H1 (cell line): ENCODE measurements around the gene SH2B2. TPM values are rescaled to one million over a fixed set of nuclear protein-coding genes. Genes with fewer than 3 reads are reported as not detected.

ENCODE experiments used
- CTCF ChIA-PET: fragments of 300-600 bp; sonication (Branson Sonifier 250); formaldehyde crosslinking; loops from one replicate; lab custom pipeline; 2021; ENCODE audit not compliant: partially characterized antibody; lab: Charles Lee
- POLR2A ChIA-PET: fragments of 300-600 bp; sonication (Branson Sonifier 250); formaldehyde crosslinking; loops from one replicate; lab custom pipeline; 2021; ENCODE audit warnings: inconsistent platforms; ENCODE audit not compliant: partially characterized antibody; lab: Charles Lee
- DNase-seq, 2 experiments: peaks; one replicate each; pipeline versions ENCODE4 v3.0.0 to v3.0.0-alpha.2; 2010 to 2022; ENCODE audit warnings: low spot score in 2 of 2, low read depth in 1 of 2, mixed read lengths in 1 of 2
- FAIRE-seq: peaks from 2 replicates; lab custom pipeline; 2011; peaks lifted over from hg19 to GRCh38; lab: Jason Lieb, UNC
- H2AFZ ChIP-seq: 2 replicates; pipeline ENCODE4 v1.8.1; 2012; ENCODE audit warnings: low read length, inconsistent platforms
- H2AK5ac ChIP-seq: 2 replicates; pipeline ENCODE4 v1.6.1; 2013; ENCODE audit warnings: low read depth, low read length
- H2BK120ac ChIP-seq: replicated peaks from 2 replicates; pipeline ENCODE3; 2013; ENCODE audit warnings: low read depth, low read length, inconsistent platforms
- H2BK12ac ChIP-seq: 2 replicates; pipeline ENCODE4 v1.6.1; 2013; ENCODE audit warnings: low read depth, low read length
- H2BK15ac ChIP-seq: 2 replicates; pipeline ENCODE4 v1.6.1; 2013; ENCODE audit warnings: low read length
- H2BK20ac ChIP-seq: 2 replicates; pipeline ENCODE4 v1.6.1; 2013; ENCODE audit warnings: low read length
- H2BK5ac ChIP-seq: 2 replicates; pipeline ENCODE4 v1.6.1; 2013; ENCODE audit warnings: low read depth, low read length
- H3K14ac ChIP-seq: 2 replicates; pipeline ENCODE4 v1.6.1; 2013; ENCODE audit warnings: inconsistent platforms; ENCODE audit not compliant: insufficient read length
- H3K18ac ChIP-seq: 2 replicates; pipeline ENCODE4 v1.6.1; 2013; ENCODE audit warnings: low read length; ENCODE audit errors: extremely low read depth
- H3K23ac ChIP-seq: 2 replicates; pipeline ENCODE4 v1.6.1; 2013; ENCODE audit warnings: inconsistent platforms; ENCODE audit not compliant: insufficient read length
- H3K23me2 ChIP-seq: 2 replicates; pipeline ENCODE4 v1.6.1; 2013; ENCODE audit warnings: low read depth, low read length
- H3K27ac ChIP-seq: 2 replicates; pipeline ENCODE4 v1.6.1; 2011; ENCODE audit warnings: low read depth, low read length, inconsistent platforms
- H3K27me3 ChIP-seq, 4 experiments: replicated peaks in 1 of 4; 1 replicate in 1 of 4; 2 replicates in 3 of 4; pipeline versions ENCODE4 v1.6.1 to v1.8.1; 2011 to 2013; ENCODE audit warnings: low read length in 3 of 4, mild to moderate bottlenecking in 3 of 4, inconsistent platforms in 2 of 4, mixed read lengths in 2 of 4, moderate library complexity in 1 of 4; ENCODE audit not compliant: control insufficient read depth in 3 of 4, insufficient read depth in 3 of 4; ENCODE audit errors: extremely low read depth in 1 of 4
- H3K36me3 ChIP-seq, 4 experiments: 2 replicates each; pipeline versions ENCODE4 v1.6.1 to v1.8.1; 2011 to 2013; ENCODE audit warnings: mild to moderate bottlenecking in 4 of 4, low read length in 3 of 4, moderate library complexity in 2 of 4, control low read depth in 1 of 4, inconsistent platforms in 1 of 4; ENCODE audit not compliant: insufficient read depth in 4 of 4, control insufficient read depth in 2 of 4
- H3K4ac ChIP-seq: replicated peaks from 2 replicates; pipeline ENCODE3; 2013; ENCODE audit warnings: low read length, low read depth, mixed read lengths, inconsistent platforms; ENCODE audit not compliant: insufficient read length
- H3K4me1 ChIP-seq, 4 experiments: replicated peaks in 1 of 4; 1 replicate in 1 of 4; 2 replicates in 3 of 4; pipeline versions ENCODE4 v1.6.1 to v1.8.1; 2011 to 2013; ENCODE audit warnings: low read length in 3 of 4, inconsistent platforms in 2 of 4, mixed read lengths in 1 of 4; ENCODE audit not compliant: insufficient read depth in 4 of 4, control insufficient read depth in 3 of 4
- H3K4me2 ChIP-seq, 2 experiments: 2 replicates each; pipeline versions ENCODE4 v1.6.1 to v1.8.1; 2011 to 2013; ENCODE audit warnings: low read depth in 2 of 2, low read length in 2 of 2, control low read depth in 1 of 2, inconsistent platforms in 1 of 2, mild to moderate bottlenecking in 1 of 2; ENCODE audit not compliant: insufficient read depth in 1 of 2
- H3K4me3 ChIP-seq, 4 experiments: fragments of 200-600, 300-600 bp in 1 of 4; sonication (generic), shearing (Covaris generic), sonication (Bioruptor Twin) in 1 of 4; 2 replicates each; pipeline versions ENCODE4 v1.5.1 to v1.8.1; 2011 to 2016; ENCODE audit warnings: low read length in 4 of 4, low read depth in 3 of 4, control low read depth in 2 of 4, inconsistent platforms in 2 of 4, mild to moderate bottlenecking in 2 of 4, mixed read lengths in 1 of 4, moderate library complexity in 1 of 4; ENCODE audit not compliant: insufficient read depth in 2 of 4; ENCODE audit errors: extremely low read depth in 1 of 4
- H3K56ac ChIP-seq: replicated peaks from 2 replicates; pipeline ENCODE3; 2013; ENCODE audit warnings: low read depth, mild to moderate bottlenecking, mixed read lengths, low read length, inconsistent platforms; ENCODE audit not compliant: insufficient read length
- H3K79me1 ChIP-seq: 2 replicates; pipeline ENCODE4 v1.6.1; 2013; ENCODE audit warnings: low read depth, low read length, control low read depth
- H3K79me2 ChIP-seq, 2 experiments: 2 replicates each; pipeline versions ENCODE4 v1.6.1 to v1.8.1; 2012 to 2013; ENCODE audit warnings: low read length in 2 of 2, mild to moderate bottlenecking in 2 of 2, inconsistent platforms in 1 of 2; ENCODE audit not compliant: insufficient read depth in 2 of 2, control insufficient read depth in 1 of 2
- H3K9ac ChIP-seq, 4 experiments: replicated peaks in 1 of 4; 1 replicate in 1 of 4; 2 replicates in 3 of 4; pipeline versions ENCODE4 v1.6.1 to v1.8.1; 2011 to 2013; ENCODE audit warnings: low read depth in 3 of 4, low read length in 3 of 4, control low read depth in 2 of 4, mild to moderate bottlenecking in 2 of 4, moderate library complexity in 2 of 4, inconsistent platforms in 1 of 4; ENCODE audit errors: extremely low read depth in 1 of 4
- H3K9me3 ChIP-seq, 2 experiments: 2 replicates each; pipeline versions ENCODE4 v1.6.1 to v1.8.1; 2012 to 2013; ENCODE audit warnings: mild to moderate bottlenecking in 2 of 2, moderate library complexity in 2 of 2, control low read depth in 1 of 2, inconsistent platforms in 1 of 2, low read depth in 1 of 2, low read length in 1 of 2, mixed read lengths in 1 of 2; ENCODE audit not compliant: insufficient read depth in 2 of 2
- H4K20me1 ChIP-seq, 2 experiments: replicated peaks in 1 of 2; 2 replicates each; pipeline versions ENCODE3 to v1.8.1; 2011 to 2013; ENCODE audit warnings: inconsistent platforms in 2 of 2, low read length in 2 of 2, mild to moderate bottlenecking in 1 of 2; ENCODE audit not compliant: insufficient read depth in 2 of 2, control insufficient read depth in 1 of 2
- H4K5ac ChIP-seq: 2 replicates; pipeline ENCODE4 v1.6.1; 2013; ENCODE audit warnings: low read length, low read depth, mixed read lengths, inconsistent platforms; ENCODE audit not compliant: insufficient read length
- H4K8ac ChIP-seq: 2 replicates; pipeline ENCODE4 v1.8.0; 2013; ENCODE audit warnings: mild to moderate bottlenecking, moderate library complexity, low read length, inconsistent platforms; ENCODE audit not compliant: insufficient read depth; ENCODE audit errors: extremely low read depth
- H4K91ac ChIP-seq: replicated peaks from 2 replicates; pipeline ENCODE3; 2013; ENCODE audit warnings: low read length, mixed read lengths, inconsistent platforms; ENCODE audit not compliant: insufficient read length
- ATF3 ChIP-seq: IDR thresholded peaks from 2 replicates; pipeline ENCODE4 v1.6.1; 2011; ENCODE audit warnings: low read depth, mild to moderate bottlenecking, low read length; ENCODE audit not compliant: insufficient read depth
- FOSL1 ChIP-seq: IDR thresholded peaks from 2 replicates; pipeline ENCODE4 v1.6.1; 2011; ENCODE audit warnings: mild to moderate bottlenecking, low read depth, low read length, moderate library complexity; ENCODE audit not compliant: insufficient read depth
- GTF2F1 ChIP-seq: IDR thresholded peaks from 2 replicates; pipeline ENCODE4 v1.6.1; 2012; ENCODE audit warnings: low read depth, low read length, improper control_type of control experiment, borderline replicate concordance
- NANOG ChIP-seq: IDR thresholded peaks from 2 replicates; pipeline ENCODE4 v1.6.1; 2011; ENCODE audit warnings: low read length, low read depth, mild to moderate bottlenecking, inconsistent platforms; ENCODE audit not compliant: insufficient read depth, poor library complexity, severe bottlenecking
- NRF1 ChIP-seq: IDR thresholded peaks from 2 replicates; pipeline ENCODE4 v1.6.1; 2011; ENCODE audit warnings: mild to moderate bottlenecking, low read depth, low read length, improper control_type of control experiment
- SP1 ChIP-seq: IDR thresholded peaks from 2 replicates; pipeline ENCODE4 v1.6.1; 2011; ENCODE audit warnings: low read depth, low read length
- TAF1 ChIP-seq: IDR thresholded peaks from 2 replicates; pipeline ENCODE4 v1.6.1; 2011; ENCODE audit warnings: mild to moderate bottlenecking, low read depth, low read length
- TAF7 ChIP-seq: optimal IDR thresholded peaks from 2 replicates; pipeline ENCODE3; 2011; ENCODE audit warnings: low read depth, mild to moderate bottlenecking, inconsistent platforms, low read length, moderate library complexity, borderline replicate concordance
- WGBS, 2 experiments: shearing (Covaris generic) in 1 of 2; methylation state at CpG; one replicate each; pipeline versions ENCODE4 v1.1.6 to v1.1.7; 2013 to 2015; ENCODE audit warnings: low lambda C conversion rate in 2 of 2, mixed read lengths in 2 of 2, inconsistent platforms in 1 of 2, low coverage in 1 of 2, missing lambda C conversion rate in 1 of 2; ENCODE audit not compliant: insufficient replicate concordance in 2 of 2, insufficient coverage in 1 of 2, insufficient read length in 1 of 2; ENCODE audit errors: extremely low coverage in 1 of 2, missing lambda C conversion rate in 1 of 2; 5-methylcytosine and 5-hydroxymethylcytosine counted together
- polyA plus RNA-seq, 7 experiments: library from polyadenylated mRNA; depleted of rRNA in 3 of 7; stranded (reverse) in 5 of 7; unstranded in 2 of 7; fragments of >200 nt in 5 of 7; fragments of 200-250 nt in 2 of 7; gene quantifications; 1 replicate in 5 of 7; 2 replicates in 1 of 7; 4 replicates in 1 of 7; pipeline versions ENCODE4 v1.2.1 to v1.2.3, GENCODE V29; 2011 to 2013; ENCODE audit warnings: missing spikeins in 2 of 7, mixed read lengths in 2 of 7
- total RNA-seq: library from RNA; stranded (reverse); fragmentation: NEBNext Ultra II Directional; extraction: Animal tissue kit (Norgen Biotek cat#: 25700); gene quantifications from 2 replicates; pipeline ENCODE4 v1.2.1, GENCODE V29; 2021

SH2B2 gene
- total and polyA plus RNA-seq, 2 of the 8 experiments (the other 6 are each of a cell fraction or from before 2014, with no cell fraction given) = 11.5 to 18.7 TPM

- Histone ChIP-seq H3K79me1 (no peaks in the 10 kb centered on the region), H3K4me3 (no peak overlapping the region), H2BK120ac (no peak overlapping the region), H3K4me2 (no peak overlapping the region), H2AFZ (no peak overlapping the region), H3K27ac (no peak overlapping the region), H4K5ac (no peak overlapping the region), H3K27me3 (no peaks in the 10 kb centered on the region), H2BK15ac (no peak overlapping the region), H3K9ac (no peak overlapping the region), H4K8ac (no peak overlapping the region), H3K4me1 (peaks cover 0 to 10% (median 0%) of the 10 kb centered on the region in 4 experiments; a peak in 5 of 7 replicates), H2AK5ac (no peak overlapping the region), H2BK5ac (no peak overlapping the region), H3K23me2 (no peaks in the 10 kb centered on the region), H2BK12ac (no peak overlapping the region), H4K91ac (no peak overlapping the region), H3K4ac (no peak overlapping the region), H3K79me2 (no peaks in the 10 kb centered on the region), H2BK20ac (no peak overlapping the region), H3K36me3 (peaks cover 0 to 3% (median 0%) of the 10 kb centered on the region in 4 experiments; a peak in 2 of 8 replicates), H3K18ac (no peak overlapping the region), H4K20me1 (no peaks in the 10 kb centered on the region), H3K23ac (no peak overlapping the region), H3K56ac (no peak overlapping the region), H3K14ac (no peak overlapping the region), H3K9me3 (no peaks in the 10 kb centered on the region)
- ChIA-PET POLR2A (interaction anchor here (0.8 kb wide), 1 partner anchor 692 kb away, joined by 3 read pairs; no protein-coding TSS in a partner anchor), CTCF (interaction anchor here (0.5 to 2.1 kb wide), 12 partner anchors 14 to 709 kb away, joined by 3 to 13 read pairs (median 4); no protein-coding TSS in a partner anchor)
- DNase-seq = no peak
- 85% methylated on average over 7 of the region's 7 CpGs; no CpG with 5 or more reads in 1 of the 2 experiments for WGBS, 2 experiments
- FAIRE-seq = no peak
- TF ChIP-seq FOSL1 (no peak), NRF1 (no peak), NANOG (no peak), TAF7 (no peak), SP1 (no peak), ATF3 (no peak), TAF1 (no peak), GTF2F1 (no peak)
Observed at GRCh38 chr7:102251531-102252365, 34.9 kb upstream of the SH2B2 start.
